Measurements from ENCODE around the gene TPD52L1.

The TPD52L1 gene

DNA sequence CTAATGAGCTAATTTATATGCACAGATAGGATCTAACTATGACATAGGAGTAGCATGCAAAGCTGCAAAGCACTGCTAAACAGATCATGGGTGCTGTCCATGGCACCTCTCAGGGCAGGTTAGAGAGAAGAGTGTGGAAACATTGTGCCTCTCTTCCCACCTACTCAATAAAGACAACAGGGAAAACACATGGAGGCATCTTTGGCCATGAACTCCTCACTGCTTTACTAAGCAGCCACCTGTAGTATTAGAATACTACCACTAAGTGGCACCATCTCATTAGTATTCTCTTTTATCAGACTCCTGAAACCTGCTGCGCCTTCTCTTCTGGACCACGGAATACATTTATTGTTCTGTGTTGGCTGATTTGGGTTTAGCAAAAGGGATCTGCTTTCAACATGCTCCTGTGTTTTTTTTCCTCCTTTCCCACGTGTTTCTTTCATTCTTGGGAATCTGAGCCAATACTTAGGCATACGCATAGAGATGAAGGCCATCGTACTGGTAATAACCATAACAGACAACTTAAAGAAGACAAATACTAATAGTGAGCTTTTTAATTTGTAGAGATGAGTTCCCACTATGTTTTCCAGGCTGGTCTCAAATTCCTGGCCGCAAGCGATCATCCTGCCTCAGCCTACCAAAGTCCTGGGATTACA lies 157.5 kb downstream of the TPD52L1 start:
- no peak for DNase-seq

GRCh38 chr6:125312478-125312877 lies 158.9 kb downstream of the TPD52L1 start:
- no peak for DNase-seq

DNA sequence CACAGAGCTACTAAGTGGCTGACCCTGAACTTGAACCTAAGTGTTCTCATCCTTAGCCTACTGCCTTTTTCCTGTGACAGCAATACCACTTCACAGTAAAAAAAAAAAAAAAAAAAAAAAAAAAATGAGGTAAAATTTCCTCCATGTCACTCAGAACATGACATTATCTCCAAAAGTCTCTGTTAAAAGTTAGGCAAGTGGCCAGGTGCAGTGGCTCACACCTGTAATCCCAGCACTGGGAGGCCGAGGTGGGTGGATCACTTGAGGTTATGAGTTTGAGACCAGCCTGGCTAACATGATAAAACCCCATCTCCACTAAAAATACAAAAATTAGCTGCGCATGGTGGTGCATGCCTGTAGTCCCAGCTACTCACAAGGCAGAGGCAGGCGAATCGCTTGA lies 159.4 kb downstream of the TPD52L1 start:
- no peak for DNase-seq

Data from NCI-H2081 treated with DMSO at 0.1 percent for 48 hours (cell line).